Measurements from ENCODE around the gene CCNH.

GRCh38 chr5:87347841-87348240, 64.9 kb downstream of the CCNH start:
- TF ChIP-seq EZH2 (IDR thresholded peaks at IDR 0.05) (no peak), CTCF (IDR thresholded peaks at IDR 0.05 in 2 of 3, conservative IDR thresholded peaks at IDR 0.05 in 1 of 3; ENCODE audit: borderline replicate concordance in 1 of 3, insufficient read depth in 1 of 3, low read depth in 2 of 3, low read length in 2 of 3) (no peak), POLR2A (IDR thresholded peaks at IDR 0.05; ENCODE audit: borderline replicate concordance, extremely low read depth, insufficient read depth, insufficient read length) (no peak), RAD21 (IDR thresholded peaks at IDR 0.05; ENCODE audit: low read depth) (no peak), SRF (IDR thresholded peaks at IDR 0.05; ENCODE audit: low read depth) (no peak), ZNF274 (IDR thresholded peaks at IDR 0.05; ENCODE audit: low read depth, low read length) (no peak), FOSL1 (IDR thresholded peaks at IDR 0.05; ENCODE audit: low read depth) (no peak), POLR2AphosphoS5 (IDR thresholded peaks at IDR 0.05; ENCODE audit: low read depth, low read length) (no peak), CBX3 (IDR thresholded peaks at IDR 0.05; ENCODE audit: low read depth) (no peak), EGR1 (IDR thresholded peaks at IDR 0.05; ENCODE audit: low read depth) (no peak), SIN3A (IDR thresholded peaks at IDR 0.05; ENCODE audit: low read depth) (no peak), EZH2phosphoT487 (IDR thresholded peaks at IDR 0.05; ENCODE audit: borderline replicate concordance) (no peak)
- TF ChIP-seq, protein P1, sequence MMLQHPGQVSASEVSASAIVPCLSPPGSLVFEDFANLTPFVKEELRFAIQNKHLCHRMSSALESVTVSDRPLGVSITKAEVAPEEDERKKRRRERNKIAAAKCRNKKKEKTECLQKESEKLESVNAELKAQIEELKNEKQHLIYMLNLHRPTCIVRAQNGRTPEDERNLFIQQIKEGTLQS (IDR thresholded peaks at IDR 0.05): no peak

Data from HCT116 (cell line).